Keratinocyte (primary cell): ENCODE measurements around the gene CDA. TPM values are rescaled to one million over a fixed set of nuclear protein-coding genes. Genes with fewer than 3 reads are reported as not detected.

Experiments
- DNase-seq: peaks from one replicate; pipeline ENCODE4 v3.0.0-alpha.2; 2011; ENCODE audit warnings: low read depth, missing footprints, low spot score
- FAIRE-seq: peaks from 2 replicates; lab custom pipeline; 2011; peaks lifted over from hg19 to GRCh38; lab: Jason Lieb, UNC
- H2AFZ ChIP-seq: 2 replicates; pipeline ENCODE4 v1.6.0; 2012; ENCODE audit warnings: low read length, control low read depth, inconsistent platforms; ENCODE audit not compliant: control insufficient read depth
- H3K27ac ChIP-seq: 2 replicates; pipeline ENCODE4 v1.5.1; 2011; ENCODE audit warnings: low read length; ENCODE audit not compliant: control insufficient read depth, insufficient read depth
- H3K27me3 ChIP-seq: 3 replicates; pipeline ENCODE4 v1.6.0; 2011; ENCODE audit warnings: low read length; ENCODE audit not compliant: control insufficient read depth, insufficient read depth; ENCODE audit errors: extremely low read depth
- H3K36me3 ChIP-seq, 2 experiments: 2 replicates in 1 of 2; 3 replicates in 1 of 2; pipeline ENCODE4 v1.5.1; 2011; ENCODE audit warnings: low read length in 2 of 2, mild to moderate bottlenecking in 1 of 2; ENCODE audit not compliant: control insufficient read depth in 2 of 2, insufficient read depth in 2 of 2; ENCODE audit errors: extremely low read depth in 1 of 2
- H3K4me1 ChIP-seq: 3 replicates; pipeline ENCODE4 v1.5.1; 2011; ENCODE audit warnings: low read length; ENCODE audit not compliant: control insufficient read depth, insufficient read depth; ENCODE audit errors: extremely low read depth
- H3K4me2 ChIP-seq: 3 replicates; pipeline ENCODE4 v1.6.0; 2011; ENCODE audit warnings: low read depth, low read length; ENCODE audit not compliant: control insufficient read depth, insufficient read depth; ENCODE audit errors: extremely low read depth
- H3K4me3 ChIP-seq, 3 experiments: fragments of 200-600 bp in 1 of 3; sonication (generic) in 1 of 3; 2 replicates in 2 of 3; 3 replicates in 1 of 3; pipeline ENCODE4 v1.5.1; 2011 to 2016; ENCODE audit warnings: low read length in 3 of 3, mild to moderate bottlenecking in 3 of 3, control low read depth in 2 of 3, inconsistent platforms in 1 of 3, low read depth in 1 of 3, mixed read lengths in 1 of 3, mixed run types in 1 of 3, moderate library complexity in 1 of 3; ENCODE audit not compliant: control insufficient read depth in 2 of 3, insufficient read depth in 2 of 3; ENCODE audit errors: extremely low read depth in 1 of 3
- H3K79me2 ChIP-seq: 2 replicates; pipeline ENCODE4 v1.6.0; 2012; ENCODE audit warnings: low read length; ENCODE audit not compliant: control insufficient read depth, insufficient read depth
- H3K9ac ChIP-seq: 3 replicates; pipeline ENCODE4 v1.6.0; 2011; ENCODE audit warnings: low read length; ENCODE audit not compliant: control insufficient read depth, insufficient read depth; ENCODE audit errors: extremely low read depth
- H3K9me1 ChIP-seq: 3 replicates; pipeline ENCODE4 v1.6.0; 2011; ENCODE audit warnings: low read length; ENCODE audit not compliant: control insufficient read depth, insufficient read depth; ENCODE audit errors: extremely low read depth
- H3K9me3 ChIP-seq: 2 replicates; pipeline ENCODE4 v1.5.1; 2012; ENCODE audit warnings: low read depth, low read length; ENCODE audit not compliant: control insufficient read depth
- H4K20me1 ChIP-seq: 3 replicates; pipeline ENCODE4 v1.6.0; 2011; ENCODE audit warnings: low read length; ENCODE audit not compliant: control insufficient read depth, insufficient read depth; ENCODE audit errors: extremely low read depth
- EZH2 ChIP-seq: IDR thresholded peaks from one replicate; pipeline ENCODE4 v1.6.1; 2012; ENCODE audit warnings: inconsistent platforms, mild to moderate bottlenecking, low read length, moderate library complexity
- dilution Hi-C: fragments of 300-500 bp; cut with MboI; formaldehyde crosslinking; loops from one replicate; pipeline ENCODE4 v1.7.0; 2020; ENCODE audit warnings: low sequenced_read_pairs; ENCODE audit not compliant: extremely low pct_ligation_motif_present
- polyA minus RNA-seq, 3 experiments: library from RNA; depleted of rRNA, polyadenylated mRNA; stranded (reverse); fragments of >200 nt; gene quantifications; 1 replicate in 1 of 3; 2 replicates in 1 of 3; 3 replicates in 1 of 3; pipeline ENCODE4 v1.2.3, GENCODE V29; 2011
- polyA plus RNA-seq, 5 experiments: library from polyadenylated mRNA; depleted of rRNA in 3 of 5; stranded (reverse) in 3 of 5; stranded (forward) in 1 of 5; unstranded in 1 of 5; fragments of >200 nt; gene quantifications; 1 replicate in 1 of 5; 2 replicates in 3 of 5; 3 replicates in 1 of 5; pipeline versions ENCODE4 v1.2.1 to v1.2.3, GENCODE V29; 2011 to 2012; ENCODE audit warnings: missing spikeins in 2 of 5, low read depth in 1 of 5, low replicate concordance in 1 of 5
- TF ChIP-seq, protein P1 (sequence below), 3 experiments: IDR thresholded peaks in 1 of 3; conservative IDR thresholded peaks in 1 of 3; optimal IDR thresholded peaks in 1 of 3; 2 replicates in 2 of 3; 3 replicates in 1 of 3; pipeline versions ENCODE3 to v1.5.1; 2011; ENCODE audit warnings: low read length in 3 of 3, mild to moderate bottlenecking in 3 of 3, moderate library complexity in 2 of 3, control low read depth in 1 of 3, inconsistent platforms in 1 of 3; ENCODE audit not compliant: insufficient read depth in 2 of 3; ENCODE audit errors: extremely low read depth in 1 of 3

CDA gene
- polyA plus RNA-seq (44.9 to 136 TPM (median 64.6 TPM) in 3 replicates), polyA minus RNA-seq (49.6 to 153 TPM (median 69.5 TPM) in 3 replicates)
- polyA plus RNA-seq (2011; ENCODE audit: low read depth) = 23.2 TPM
- 89.5 and 115 TPM in 2 replicates for polyA plus RNA-seq (2011; cell fraction: cytosol; rRNA removed)
- 29.0 and 36.3 TPM in 2 replicates for polyA plus RNA-seq (2011; cell fraction: nucleus; rRNA removed)
- polyA plus RNA-seq (2012; ENCODE audit: low replicate concordance) = 97.3 and 122 TPM in 2 replicates
- polyA minus RNA-seq (2011; cell fraction: cytosol; rRNA and poly(A)+ RNA removed) = 40.7 TPM
- 7.8 and 14.0 TPM in 2 replicates for polyA minus RNA-seq (2011; cell fraction: nucleus; rRNA and poly(A)+ RNA removed)

DNA sequence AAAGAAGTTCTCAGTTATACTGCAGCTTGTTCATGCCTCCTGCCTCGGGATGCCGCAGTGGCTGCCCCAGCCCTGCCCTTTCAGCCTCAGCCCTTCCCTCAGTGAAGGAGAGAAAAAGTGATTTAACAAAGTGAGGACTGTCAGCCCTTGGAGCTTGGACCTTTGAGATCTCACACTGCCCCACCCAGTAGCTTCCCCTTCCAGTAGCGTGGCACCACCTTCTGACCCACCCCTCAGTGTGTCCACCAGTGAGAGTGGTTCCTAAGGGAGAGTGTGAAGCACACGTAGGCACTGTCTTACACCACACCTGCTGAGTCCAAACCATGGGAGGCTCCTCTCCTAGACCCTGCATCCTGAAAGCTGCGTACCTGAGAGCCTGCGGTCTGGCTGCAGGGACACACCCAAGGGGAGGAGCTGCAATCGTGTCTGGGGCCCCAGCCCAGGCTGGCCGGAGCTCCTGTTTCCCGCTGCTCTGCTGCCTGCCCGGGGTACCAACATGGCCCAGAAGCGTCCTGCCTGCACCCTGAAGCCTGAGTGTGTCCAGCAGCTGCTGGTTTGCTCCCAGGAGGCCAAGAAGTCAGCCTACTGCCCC lies at the start of gene CDA:
Gene CDA, plus strand, starts transcription at position 464 of the 592 bp plus-strand sequence. Its CDS starts 33 bp downstream, at position 497.
- Histone ChIP-seq H3K4me2 (peak within 1 kb of the TSS; percentile 98), H3K79me2 (peaks cover 34% of the 10 kb centered on the region), H3K4me3 (peak within 1 kb of the TSS; percentile 62 to 83 (median 75)), H3K9ac (peak within 1 kb of the TSS; percentile 81), H2AFZ (peak within 1 kb of the TSS; percentile 12), H4K20me1 (no peaks in the 10 kb centered on the region), H3K27me3 (no peaks in the 10 kb centered on the region), H3K4me1 (peaks cover 16% of the 10 kb centered on the region), H3K9me3 (no peaks in the 10 kb centered on the region), H3K9me1 (no peaks in the 10 kb centered on the region), H3K36me3 (peaks cover under 1 to 4% of the 10 kb centered on the region in 2 experiments), H3K27ac (peak within 1 kb of the TSS; percentile 53)
- DNase-seq = peak; percentile 91
- FAIRE-seq = peak; percentile 95
- dilution Hi-C loops = no loop called here
- no peak for TF ChIP-seq EZH2
- TF ChIP-seq, protein P1, sequence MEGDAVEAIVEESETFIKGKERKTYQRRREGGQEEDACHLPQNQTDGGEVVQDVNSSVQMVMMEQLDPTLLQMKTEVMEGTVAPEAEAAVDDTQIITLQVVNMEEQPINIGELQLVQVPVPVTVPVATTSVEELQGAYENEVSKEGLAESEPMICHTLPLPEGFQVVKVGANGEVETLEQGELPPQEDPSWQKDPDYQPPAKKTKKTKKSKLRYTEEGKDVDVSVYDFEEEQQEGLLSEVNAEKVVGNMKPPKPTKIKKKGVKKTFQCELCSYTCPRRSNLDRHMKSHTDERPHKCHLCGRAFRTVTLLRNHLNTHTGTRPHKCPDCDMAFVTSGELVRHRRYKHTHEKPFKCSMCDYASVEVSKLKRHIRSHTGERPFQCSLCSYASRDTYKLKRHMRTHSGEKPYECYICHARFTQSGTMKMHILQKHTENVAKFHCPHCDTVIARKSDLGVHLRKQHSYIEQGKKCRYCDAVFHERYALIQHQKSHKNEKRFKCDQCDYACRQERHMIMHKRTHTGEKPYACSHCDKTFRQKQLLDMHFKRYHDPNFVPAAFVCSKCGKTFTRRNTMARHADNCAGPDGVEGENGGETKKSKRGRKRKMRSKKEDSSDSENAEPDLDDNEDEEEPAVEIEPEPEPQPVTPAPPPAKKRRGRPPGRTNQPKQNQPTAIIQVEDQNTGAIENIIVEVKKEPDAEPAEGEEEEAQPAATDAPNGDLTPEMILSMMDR (optimal IDR thresholded peaks at IDR 0.05 in 1 of 3, IDR thresholded peaks at IDR 0.05 in 1 of 3, conservative IDR thresholded peaks at IDR 0.05 in 1 of 3; ENCODE audit: extremely low read depth in 1 of 3, insufficient read depth in 2 of 3, low read length in 3 of 3) = no peak

DNA sequence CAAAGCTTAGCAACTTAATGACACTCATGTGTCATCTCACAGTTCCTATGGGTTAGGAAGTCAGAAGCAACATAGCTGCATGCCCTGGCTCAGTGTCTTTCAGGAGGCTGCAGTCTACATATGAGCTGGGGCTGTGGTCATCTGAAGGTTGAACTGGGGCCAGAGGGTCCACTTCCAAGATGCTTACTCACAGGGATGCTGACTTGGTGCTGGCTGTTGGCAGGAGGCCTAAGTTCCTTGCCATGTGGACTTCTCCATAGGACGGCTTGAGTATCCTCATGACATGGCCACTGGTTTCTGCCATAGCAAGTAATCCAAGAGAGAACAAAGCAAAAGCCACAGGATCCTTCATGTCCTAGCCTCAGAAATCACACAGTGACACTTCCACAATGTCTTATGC lies 48.6 kb upstream of the CDA start:
- H3K27me3 ChIP-seq = peaks cover 7% of the 10 kb centered on the region
- dilution Hi-C loops = no loop called here

More for the DNA sequence above, 48.6 kb upstream of the CDA start:
- Histone ChIP-seq H3K4me2 (no peak overlapping the region), H2AFZ (no peak overlapping the region), H3K9me3 (no peaks in the 10 kb centered on the region), H3K27ac (no peak overlapping the region), H3K9ac (no peak overlapping the region), H3K9me1 (no peaks in the 10 kb centered on the region), H3K4me3 (no peak overlapping the region), H3K36me3 (no peaks in the 10 kb centered on the region), H4K20me1 (no peaks in the 10 kb centered on the region), H3K4me1 (no peaks in the 10 kb centered on the region), H3K79me2 (no peaks in the 10 kb centered on the region)
- no peak for DNase-seq
- TF ChIP-seq, protein P1 (optimal IDR thresholded peaks at IDR 0.05 in 1 of 3, IDR thresholded peaks at IDR 0.05 in 1 of 3, conservative IDR thresholded peaks at IDR 0.05 in 1 of 3; ENCODE audit: extremely low read depth in 1 of 3, insufficient read depth in 2 of 3, low read length in 3 of 3) = no peak
- no peak for TF ChIP-seq EZH2
- no peak for FAIRE-seq
